HG03175 (cell line): ENCODE results near the gene LRR1.
"Not testable (repeated sequence)": the region's sequence is repeated elsewhere in the genome, so short reads cannot be mapped to it uniquely, and the experiment has no call there.

ENCODE experiments used
- ATAC-seq: cut with Tn5 transposase; IDR thresholded peaks from one replicate; pipeline ENCODE4 v1.9.1; 2021; ENCODE audit warnings: mild to moderate bottlenecking, moderate library complexity; ENCODE audit not compliant: unreplicated experiment

The LRR1 gene, protein sequence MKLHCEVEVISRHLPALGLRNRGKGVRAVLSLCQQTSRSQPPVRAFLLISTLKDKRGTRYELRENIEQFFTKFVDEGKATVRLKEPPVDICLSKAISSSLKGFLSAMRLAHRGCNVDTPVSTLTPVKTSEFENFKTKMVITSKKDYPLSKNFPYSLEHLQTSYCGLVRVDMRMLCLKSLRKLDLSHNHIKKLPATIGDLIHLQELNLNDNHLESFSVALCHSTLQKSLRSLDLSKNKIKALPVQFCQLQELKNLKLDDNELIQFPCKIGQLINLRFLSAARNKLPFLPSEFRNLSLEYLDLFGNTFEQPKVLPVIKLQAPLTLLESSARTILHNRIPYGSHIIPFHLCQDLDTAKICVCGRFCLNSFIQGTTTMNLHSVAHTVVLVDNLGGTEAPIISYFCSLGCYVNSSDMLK

DNA sequence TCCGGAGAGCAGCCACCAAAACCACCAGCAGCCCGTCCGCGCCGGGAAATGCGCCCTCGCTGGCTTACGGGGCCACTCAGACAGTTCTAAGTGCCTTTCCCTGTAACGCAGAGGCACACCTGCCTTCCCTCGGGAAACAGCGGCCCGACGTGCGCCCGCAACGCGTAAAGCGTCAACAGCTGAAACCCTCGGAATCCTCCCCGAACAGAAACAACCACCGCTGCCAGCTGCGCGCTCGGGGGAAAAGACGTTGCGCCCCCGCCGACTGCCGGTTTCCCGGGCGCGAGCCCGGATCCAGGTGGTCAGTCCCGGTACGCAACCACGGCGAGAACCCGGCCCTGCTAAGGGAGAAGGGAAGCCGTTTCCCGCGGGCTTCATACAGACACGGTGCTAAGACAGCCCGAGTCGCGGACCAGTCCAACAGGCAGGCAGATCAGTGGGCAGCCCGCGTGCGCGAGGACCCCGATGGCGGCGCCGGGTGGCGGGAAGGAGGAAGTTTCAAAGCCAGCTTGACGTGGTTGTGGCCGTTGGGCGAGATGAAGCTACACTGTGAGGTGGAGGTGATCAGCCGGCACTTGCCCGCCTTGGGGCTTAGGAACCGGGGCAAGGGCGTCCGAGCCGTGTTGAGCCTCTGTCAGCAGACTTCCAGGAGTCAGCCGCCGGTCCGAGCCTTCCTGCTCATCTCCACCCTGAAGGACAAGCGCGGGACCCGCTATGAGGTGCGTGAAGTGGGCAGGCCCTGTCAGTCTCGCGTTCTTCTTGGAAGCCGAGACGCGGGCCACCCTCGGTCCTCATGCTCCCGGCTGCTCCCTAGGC, at the start of gene LRR1:
Gene LRR1 (plus strand): TSS at position 456 of the 816 bp plus-strand sequence. CDS start 81 bp downstream, at position 537.
- peak; percentile 58 for ATAC-seq

- ATAC-seq = no peak
Measured at GRCh38 chr14:49549446-49549845, 49.3 kb upstream of the LRR1 start.

DNA sequence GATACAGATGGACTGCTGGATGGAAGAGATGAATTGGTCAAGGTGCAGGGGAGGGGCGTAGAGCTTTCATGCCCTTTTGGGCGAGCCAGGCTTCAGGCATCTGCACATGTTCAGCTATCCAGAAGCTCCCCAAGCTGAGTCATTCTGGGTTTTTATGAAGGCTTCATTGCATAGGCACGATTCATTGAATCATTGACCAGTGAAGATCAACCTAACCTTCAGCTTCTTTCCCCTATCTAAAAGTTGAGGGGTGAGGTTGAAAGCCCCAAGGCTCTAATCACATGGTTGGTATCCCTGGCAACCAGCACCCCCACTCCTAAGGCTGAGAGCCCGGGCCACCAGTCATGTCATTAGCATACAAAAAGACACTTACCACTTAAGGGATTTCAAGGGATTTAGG, 48.9 kb upstream of the LRR1 start:
- no peak for ATAC-seq

DNA sequence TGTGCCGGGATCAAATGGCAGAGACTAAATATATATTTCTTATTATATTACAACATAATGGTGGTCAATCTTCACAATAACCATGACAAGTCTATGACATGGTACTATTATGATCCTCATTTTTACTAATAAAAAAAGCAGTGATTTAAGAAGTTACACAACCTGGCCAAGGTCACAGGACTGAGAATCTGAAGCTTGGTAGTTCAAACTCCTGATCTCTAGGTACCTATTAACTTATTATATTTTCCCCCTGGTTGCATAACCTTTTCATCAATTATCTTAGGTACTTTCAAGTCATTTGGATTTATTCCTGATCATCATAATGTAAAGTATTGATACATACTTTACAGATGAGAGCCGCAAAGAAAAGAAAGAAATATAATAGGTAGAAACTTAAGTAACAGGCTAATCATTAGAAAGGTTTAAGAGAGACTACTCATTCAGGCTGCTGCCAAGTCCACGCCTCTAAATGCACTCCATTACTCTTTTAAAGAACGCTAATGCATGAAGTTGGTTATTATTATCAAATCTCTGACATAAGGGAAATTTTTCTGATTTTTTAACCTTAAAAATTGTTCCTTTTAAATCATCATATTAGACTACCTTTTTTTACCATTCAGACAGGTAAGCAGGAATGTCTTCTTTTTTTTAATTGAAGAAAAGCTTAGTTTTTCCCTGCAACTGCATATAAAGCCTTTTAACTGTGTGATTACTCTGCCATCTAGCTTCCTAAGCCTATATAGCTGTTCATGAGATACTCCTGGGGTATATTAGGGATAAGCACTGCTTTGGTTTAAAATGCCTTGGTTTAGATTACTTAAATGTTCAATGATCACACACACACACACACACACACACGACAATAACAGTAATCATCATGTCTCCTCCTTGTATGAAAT, 48.2 kb upstream of the LRR1 start:
- ATAC-seq = no peak

- no peak for ATAC-seq
Measured at GRCh38 chr14:49551569-49551968, 47.2 kb upstream of the LRR1 start.

GRCh38 chr14:49553106-49553505, 45.6 kb upstream of the LRR1 start:
- no peak for ATAC-seq

DNA sequence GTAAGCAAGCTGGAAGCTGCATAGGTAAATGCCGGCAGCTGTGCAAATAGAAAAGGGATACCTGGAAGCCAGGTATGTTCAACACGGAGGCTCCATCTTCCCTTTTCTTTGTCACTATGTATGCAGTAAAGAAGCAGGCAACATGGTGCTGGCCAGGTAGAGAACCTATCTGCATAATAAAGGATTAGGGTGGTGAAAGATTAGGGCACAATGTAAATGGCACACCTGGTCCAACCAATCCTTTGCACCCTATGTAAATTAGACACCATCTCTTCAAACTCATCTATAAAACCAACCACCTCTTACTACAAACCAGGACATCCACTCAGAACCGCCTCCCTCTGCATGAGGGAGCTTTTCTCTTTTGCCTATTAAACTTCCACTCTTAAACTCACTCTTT, 44.8 kb upstream of the LRR1 start:
- no peak for ATAC-seq

DNA sequence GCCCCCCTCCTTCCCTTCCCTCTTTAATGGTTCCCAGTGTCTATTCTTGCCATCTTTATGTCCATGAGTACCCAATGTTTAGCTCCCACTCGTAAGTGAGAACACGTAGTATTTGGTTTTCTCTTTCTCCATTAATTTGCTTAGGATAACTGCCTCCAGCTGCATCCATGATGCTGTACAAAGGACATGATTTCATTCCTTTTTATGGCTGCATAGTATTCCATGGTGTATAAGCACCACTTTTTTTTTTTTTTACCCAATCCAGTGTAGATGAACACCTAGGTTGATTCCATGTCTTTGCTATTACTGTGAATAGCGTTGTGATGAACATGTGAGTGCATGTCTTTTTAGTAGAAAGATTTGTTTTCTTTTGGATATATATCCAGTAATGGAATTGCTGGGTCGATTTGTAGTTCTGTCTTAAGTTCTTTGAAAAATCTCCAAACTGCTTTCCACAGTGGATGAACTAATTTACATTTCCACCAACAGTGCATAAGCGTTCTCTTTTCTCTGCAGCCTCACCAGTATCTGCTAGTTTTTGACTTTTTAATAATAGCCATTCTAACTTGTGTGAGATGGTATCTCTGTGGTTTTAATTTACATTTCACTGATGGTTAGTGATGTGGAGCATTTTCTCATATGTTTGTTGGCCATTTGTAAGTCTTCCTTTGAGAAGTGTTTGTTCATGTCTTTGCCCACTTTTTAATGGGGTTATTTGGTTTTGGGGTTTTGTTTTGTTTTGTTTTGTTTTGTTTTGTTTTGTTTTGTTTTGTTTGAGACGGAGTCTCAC, 38.6 kb upstream of the LRR1 start:
- no peak for ATAC-seq

GRCh38 chr14:49566714-49567113, 32.0 kb upstream of the LRR1 start:
- ATAC-seq = no peak

DNA sequence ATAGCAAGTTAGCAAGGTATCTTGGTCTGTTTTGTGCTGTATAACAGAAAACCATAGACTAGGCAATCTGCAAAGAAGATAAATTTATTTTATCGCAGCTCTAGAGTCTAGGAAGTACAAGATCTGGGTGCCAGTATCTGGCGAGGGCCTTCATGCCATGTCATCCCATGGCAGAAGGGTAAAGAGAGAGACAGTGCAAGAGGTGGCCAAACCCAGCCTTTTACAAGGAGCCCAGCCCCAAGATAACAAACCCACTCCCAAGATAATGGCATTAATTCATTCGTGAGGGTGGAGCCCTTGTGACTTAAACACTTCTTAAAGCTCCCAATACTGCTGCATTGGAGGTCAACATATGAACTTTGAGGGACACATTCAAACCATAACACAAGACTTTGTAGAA, 29.5 kb upstream of the LRR1 start:
- no peak for ATAC-seq

GRCh38 chr14:49574038-49574437, 24.7 kb upstream of the LRR1 start:
- no peak for ATAC-seq

GRCh38 chr14:49578141-49578540, 20.6 kb upstream of the LRR1 start:
- ATAC-seq = no peak

GRCh38 chr14:49579841-49580240, 18.9 kb upstream of the LRR1 start:
- no peak for ATAC-seq

GRCh38 chr14:49581209-49582112, 17.3 kb upstream of the LRR1 start:
- no peak for ATAC-seq

DNA sequence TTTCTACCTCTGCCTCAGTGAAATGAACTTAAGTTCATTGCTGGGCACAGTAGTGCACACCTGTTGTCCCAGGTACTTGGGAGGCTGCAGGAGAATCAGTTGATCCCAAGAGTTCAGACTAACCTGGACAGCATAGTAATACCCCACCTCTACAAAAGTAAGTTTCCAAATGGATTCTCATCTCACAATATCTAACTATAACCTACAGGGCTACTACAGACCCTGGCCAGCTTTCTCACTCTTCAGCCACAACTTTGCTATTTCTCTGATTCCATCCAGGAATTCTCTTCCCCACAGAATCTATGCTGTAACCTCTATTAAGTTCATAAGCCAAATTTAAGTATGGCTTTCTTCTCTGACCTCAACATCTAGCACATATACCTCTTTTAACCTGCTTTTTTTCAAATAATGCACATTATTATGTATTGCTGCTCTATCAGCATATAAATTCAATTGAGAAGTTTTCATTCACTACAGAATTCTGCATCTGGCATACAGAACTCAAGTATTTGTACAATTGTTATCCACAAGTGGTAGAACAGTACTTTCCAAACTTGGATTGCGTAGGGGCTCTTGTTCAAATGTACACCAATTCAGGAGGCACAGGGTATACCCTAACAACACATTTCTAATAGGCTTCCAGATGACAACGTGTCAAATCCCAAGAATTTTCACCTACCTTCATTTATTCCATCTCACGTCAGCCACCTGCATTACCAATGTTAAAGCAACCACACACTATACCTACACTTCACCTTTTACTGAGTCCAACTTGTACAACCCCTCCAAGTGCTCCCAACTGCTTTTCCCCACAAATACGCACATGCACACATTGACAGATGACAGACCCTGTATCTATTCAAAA, 16.4 kb upstream of the LRR1 start:
- no peak for ATAC-seq

DNA sequence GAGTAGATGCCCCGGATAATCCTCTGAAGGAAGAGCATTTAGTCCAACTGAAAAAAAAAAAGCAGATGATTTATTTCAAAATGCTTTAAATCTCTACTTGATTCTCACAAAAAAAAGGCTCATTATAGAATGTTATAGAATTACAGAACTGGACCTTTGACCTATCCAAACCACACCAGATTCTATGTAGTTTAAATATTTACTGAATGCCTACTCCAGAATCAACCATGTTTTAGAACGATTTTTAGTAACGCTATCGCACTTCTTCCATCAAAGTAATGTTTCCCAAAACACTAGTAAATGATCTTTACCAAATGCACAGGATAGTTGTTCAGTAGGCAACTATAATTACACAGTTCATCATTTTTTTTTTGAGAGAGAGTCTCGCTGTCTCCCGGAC, 15.1 kb upstream of the LRR1 start:
- no peak for ATAC-seq

GRCh38 chr14:49584058-49584457, 14.7 kb upstream of the LRR1 start:
- ATAC-seq = no peak

GRCh38 chr14:49584981-49585640, 13.6 kb upstream of the LRR1 start:
- not testable (repeated sequence) for ATAC-seq
